Ascending aorta (tissue), 2 donors: ENCODE results near the gene GLCE. TPM values are rescaled to one million over a fixed set of nuclear protein-coding genes. Genes with fewer than 3 reads are reported as not detected.

Experiments
- DNase-seq, 2 donors: peaks; one replicate each; pipeline ENCODE4 v3.0.0-alpha.2; 2019; ENCODE audit warnings: low spot score in 2 of 2
- H3K27ac ChIP-seq, 2 donors: fragments of 200-600 bp; sonication (generic); one replicate each; pipeline ENCODE4 v1.5.1; 2016 to 2017; ENCODE audit warnings: mild to moderate bottlenecking in 1 of 2
- H3K27me3 ChIP-seq: fragments of 200-600 bp; sonication (generic); one replicate; pipeline ENCODE4 v1.5.1; 2017
- H3K36me3 ChIP-seq, 2 donors: fragments of 200-600 bp; sonication (generic); one replicate each; pipeline ENCODE4 v1.5.1; 2016
- H3K4me1 ChIP-seq, 2 donors: fragments of 200-600 bp; sonication (generic); one replicate each; pipeline ENCODE4 v1.5.1; 2016 to 2017; ENCODE audit warnings: mild to moderate bottlenecking in 1 of 2
- H3K4me3 ChIP-seq, 2 donors: fragments of 200-600 bp; sonication (generic); one replicate each; pipeline ENCODE4 v1.5.1; 2016 to 2017; ENCODE audit warnings: mild to moderate bottlenecking in 1 of 2
- H3K9me3 ChIP-seq, 2 donors: fragments of 200-600 bp; sonication (generic); one replicate each; pipeline ENCODE4 v1.5.1; 2016
- CTCF ChIP-seq, 3 experiments: fragments of 200-600 bp in 2 of 3; fragments of 450-650 bp in 1 of 3; sonication (generic) in 2 of 3; IDR thresholded peaks; one replicate each; pipeline ENCODE4 v1.5.1; 2016 to 2019; ENCODE audit warnings: antibody characterized with exemption in 3 of 3, mild to moderate bottlenecking in 1 of 3, moderate library complexity in 1 of 3
- intact Hi-C: fragments of 100-400 bp; cut with DNase I; formaldehyde crosslinking; loops from one replicate; pipeline ENCODE4 v1.15.1; 2023
- total RNA-seq: library from RNA; depleted of rRNA; stranded (reverse); fragments of >200 nt; gene quantifications from one replicate; pipeline ENCODE4 v1.1.0, GENCODE V29; 2016

GLCE gene
- total RNA-seq, 1 donor from 2014 or later: 13.9 TPM

- H3K4me1 ChIP-seq: no peaks in the 10 kb centered on the region
- intact Hi-C loops: no loop called here
- no peak for DNase-seq
- H3K27me3 ChIP-seq: no peaks in the 10 kb centered on the region
- no peaks in the 10 kb centered on the region for H3K36me3 ChIP-seq
- TF ChIP-seq CTCF (IDR thresholded peaks at IDR 0.05): no peak
- no peak overlapping the region for H3K4me3 ChIP-seq
- no peaks in the 10 kb centered on the region for H3K9me3 ChIP-seq
- no peak overlapping the region for H3K27ac ChIP-seq
Observed at GRCh38 chr15:69138963-69139362, 21.5 kb upstream of the GLCE start.

- DNase-seq: no peak
- Histone ChIP-seq H3K9me3 (no peaks in the 10 kb centered on the region), H3K27ac (no peak overlapping the region), H3K4me1 (no peaks in the 10 kb centered on the region), H3K27me3 (peaks cover 4% of the 10 kb centered on the region), H3K36me3 (no peaks in the 10 kb centered on the region), H3K4me3 (no peak overlapping the region)
- TF ChIP-seq CTCF (IDR thresholded peaks at IDR 0.05): no peak
- intact Hi-C loops: no loop called here
Observed at GRCh38 chr15:69140306-69140705, 20.1 kb upstream of the GLCE start.

- intact Hi-C loops: no loop called here
- peaks cover 4% of the 10 kb centered on the region for H3K27me3 ChIP-seq
- no peak for TF ChIP-seq CTCF (IDR thresholded peaks at IDR 0.05)
Observed at GRCh38 chr15:69141286-69141701, 19.1 kb upstream of the GLCE start.

GRCh38 chr15:69141833-69142232 is 18.6 kb upstream of the GLCE start:
- Histone ChIP-seq H3K4me3 (no peak overlapping the region), H3K9me3 (no peaks in the 10 kb centered on the region), H3K27me3 (peaks cover 4% of the 10 kb centered on the region), H3K27ac (no peak overlapping the region), H3K4me1 (no peaks in the 10 kb centered on the region), H3K36me3 (no peaks in the 10 kb centered on the region)
- no peak for TF ChIP-seq CTCF (IDR thresholded peaks at IDR 0.05)
- intact Hi-C loops: no loop called here
- no peak for DNase-seq

More at GRCh38 chr15:69141286-69141701, 19.1 kb upstream of the GLCE start:
- H3K27ac ChIP-seq: no peak overlapping the region
- H3K9me3 ChIP-seq: no peaks in the 10 kb centered on the region
- DNase-seq: no peak
- H3K4me3 ChIP-seq: no peak overlapping the region
- H3K36me3 ChIP-seq: no peaks in the 10 kb centered on the region
- no peaks in the 10 kb centered on the region for H3K4me1 ChIP-seq

- intact Hi-C loops: no loop called here
- no peaks in the 10 kb centered on the region for H3K36me3 ChIP-seq
- H3K9me3 ChIP-seq: no peaks in the 10 kb centered on the region
- TF ChIP-seq CTCF (IDR thresholded peaks at IDR 0.05): no peak
- no peak for DNase-seq
- H3K4me3 ChIP-seq: no peak overlapping the region
- no peaks in the 10 kb centered on the region for H3K4me1 ChIP-seq
- H3K27ac ChIP-seq: no peak overlapping the region
- peaks cover 4% of the 10 kb centered on the region for H3K27me3 ChIP-seq
Observed at GRCh38 chr15:69143756-69144436, 16.5 kb upstream of the GLCE start.

GRCh38 chr15:69144530-69144929 is 15.9 kb upstream of the GLCE start:
- H3K9me3 ChIP-seq: no peaks in the 10 kb centered on the region
- TF ChIP-seq CTCF (IDR thresholded peaks at IDR 0.05): no peak
- intact Hi-C loops: no loop called here
- no peak for DNase-seq
- H3K4me1 ChIP-seq: no peaks in the 10 kb centered on the region
- no peak overlapping the region for H3K4me3 ChIP-seq
- H3K27ac ChIP-seq: no peak overlapping the region
- peaks cover 4% of the 10 kb centered on the region for H3K27me3 ChIP-seq
- no peaks in the 10 kb centered on the region for H3K36me3 ChIP-seq
